Measurements from ENCODE around the gene NDEL1.

NDEL1 gene

DNA sequence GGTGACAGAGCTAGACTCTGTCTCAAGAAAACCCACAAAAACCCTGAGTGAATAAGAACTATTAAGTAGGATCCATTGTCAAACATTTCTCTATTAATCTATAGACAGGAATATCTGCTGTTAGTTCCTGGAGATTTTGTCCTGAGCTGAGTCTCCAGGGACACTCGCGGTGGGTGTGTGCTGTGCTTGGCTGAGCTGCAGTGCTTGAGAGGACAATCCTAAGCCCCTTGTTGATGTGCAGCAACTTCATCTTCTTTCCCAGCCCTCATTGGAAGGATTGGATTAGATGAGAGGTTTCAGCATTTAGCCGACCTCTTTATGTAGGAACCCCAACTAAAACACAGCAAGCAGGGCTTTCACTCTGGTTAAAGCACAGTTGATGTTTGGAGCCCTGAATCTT, 33.3 kb downstream of the NDEL1 start:
- Histone ChIP-seq H3F3A (ENCODE audit: insufficient read depth) (no peaks in the 10 kb centered on the region), H3K36me3 (ENCODE audit: low read length) (no peaks in the 10 kb centered on the region)

DNA sequence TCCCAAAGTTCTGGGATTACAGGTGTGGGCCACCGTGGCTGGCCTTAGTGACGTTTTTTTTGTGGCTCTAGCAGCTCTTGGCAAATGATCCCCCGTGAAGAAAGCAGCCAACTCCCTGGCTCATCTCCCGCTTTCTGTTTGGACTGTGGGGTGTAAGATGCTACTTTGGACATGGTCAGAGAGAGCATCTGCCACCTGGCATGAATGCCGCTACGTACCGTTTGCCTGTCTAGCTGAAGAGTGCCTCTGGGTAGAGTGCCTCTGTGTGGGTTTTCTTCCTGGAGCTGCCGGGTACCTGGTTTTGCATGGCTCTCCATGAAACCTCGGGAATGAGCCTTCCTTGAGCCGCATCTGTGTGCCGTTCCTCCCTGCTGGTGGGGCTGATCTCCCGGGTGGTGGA, 34.3 kb downstream of the NDEL1 start:
- no peak for TF ChIP-seq EZH2phosphoT487 (conservative IDR thresholded peaks at IDR 0.05; ENCODE audit: low read length)
- TF ChIP-seq, protein P1, sequence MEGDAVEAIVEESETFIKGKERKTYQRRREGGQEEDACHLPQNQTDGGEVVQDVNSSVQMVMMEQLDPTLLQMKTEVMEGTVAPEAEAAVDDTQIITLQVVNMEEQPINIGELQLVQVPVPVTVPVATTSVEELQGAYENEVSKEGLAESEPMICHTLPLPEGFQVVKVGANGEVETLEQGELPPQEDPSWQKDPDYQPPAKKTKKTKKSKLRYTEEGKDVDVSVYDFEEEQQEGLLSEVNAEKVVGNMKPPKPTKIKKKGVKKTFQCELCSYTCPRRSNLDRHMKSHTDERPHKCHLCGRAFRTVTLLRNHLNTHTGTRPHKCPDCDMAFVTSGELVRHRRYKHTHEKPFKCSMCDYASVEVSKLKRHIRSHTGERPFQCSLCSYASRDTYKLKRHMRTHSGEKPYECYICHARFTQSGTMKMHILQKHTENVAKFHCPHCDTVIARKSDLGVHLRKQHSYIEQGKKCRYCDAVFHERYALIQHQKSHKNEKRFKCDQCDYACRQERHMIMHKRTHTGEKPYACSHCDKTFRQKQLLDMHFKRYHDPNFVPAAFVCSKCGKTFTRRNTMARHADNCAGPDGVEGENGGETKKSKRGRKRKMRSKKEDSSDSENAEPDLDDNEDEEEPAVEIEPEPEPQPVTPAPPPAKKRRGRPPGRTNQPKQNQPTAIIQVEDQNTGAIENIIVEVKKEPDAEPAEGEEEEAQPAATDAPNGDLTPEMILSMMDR (IDR thresholded peaks at IDR 0.05; ENCODE audit: insufficient read depth, low read length, poor library complexity, severe bottlenecking) = no peak
- H3K4me2 ChIP-seq (ENCODE audit: low read depth, low read length, poor library complexity, severe bottlenecking) = no peak overlapping the region
- no peak overlapping the region for H3K9ac ChIP-seq (ENCODE audit: low read length)
- no peaks in the 10 kb centered on the region for H3K27me3 ChIP-seq (ENCODE audit: low read length)
- H3K27ac ChIP-seq (ENCODE audit: low read depth, low read length) = no peak overlapping the region
- no peaks in the 10 kb centered on the region for H3K36me3 ChIP-seq (ENCODE audit: low read length)
- H2AFZ ChIP-seq (ENCODE audit: low read depth, low read length, severe bottlenecking) = no peak overlapping the region
- H3K79me2 ChIP-seq (ENCODE audit: insufficient read depth, low read length) = no peaks in the 10 kb centered on the region
- H3K9me3 ChIP-seq (ENCODE audit: insufficient read depth, low read length) = no peaks in the 10 kb centered on the region
- no peak overlapping the region for H3K4me3 ChIP-seq (ENCODE audit: insufficient read depth, low read length, poor library complexity, severe bottlenecking)
- H4K20me1 ChIP-seq (ENCODE audit: low read depth, low read length) = no peaks in the 10 kb centered on the region
- H3K9me2 ChIP-seq (replicated peaks; ENCODE audit: insufficient read depth, low read length) = no peaks in the 10 kb centered on the region
- no peaks in the 10 kb centered on the region for H3F3A ChIP-seq (ENCODE audit: insufficient read depth)

More for the DNA sequence above, 33.3 kb downstream of the NDEL1 start:
- Histone ChIP-seq H3K9ac (ENCODE audit: low read length) (no peak overlapping the region), H3K9me2 (replicated peaks; ENCODE audit: insufficient read depth, low read length) (no peaks in the 10 kb centered on the region), H3K9me3 (ENCODE audit: insufficient read depth, low read length) (no peaks in the 10 kb centered on the region), H3K4me3 (ENCODE audit: insufficient read depth, low read length, poor library complexity, severe bottlenecking) (no peak overlapping the region), H3K79me2 (ENCODE audit: insufficient read depth, low read length) (no peaks in the 10 kb centered on the region), H3K27ac (ENCODE audit: low read depth, low read length) (no peak overlapping the region), H3K27me3 (ENCODE audit: low read length) (no peaks in the 10 kb centered on the region), H4K20me1 (ENCODE audit: low read depth, low read length) (no peaks in the 10 kb centered on the region), H3K4me2 (ENCODE audit: low read depth, low read length, poor library complexity, severe bottlenecking) (no peak overlapping the region), H2AFZ (ENCODE audit: low read depth, low read length, severe bottlenecking) (no peak overlapping the region)
- TF ChIP-seq, protein P1 (IDR thresholded peaks at IDR 0.05; ENCODE audit: insufficient read depth, low read length, poor library complexity, severe bottlenecking) = no peak
- TF ChIP-seq EZH2phosphoT487 (conservative IDR thresholded peaks at IDR 0.05; ENCODE audit: low read length) = no peak

DNA sequence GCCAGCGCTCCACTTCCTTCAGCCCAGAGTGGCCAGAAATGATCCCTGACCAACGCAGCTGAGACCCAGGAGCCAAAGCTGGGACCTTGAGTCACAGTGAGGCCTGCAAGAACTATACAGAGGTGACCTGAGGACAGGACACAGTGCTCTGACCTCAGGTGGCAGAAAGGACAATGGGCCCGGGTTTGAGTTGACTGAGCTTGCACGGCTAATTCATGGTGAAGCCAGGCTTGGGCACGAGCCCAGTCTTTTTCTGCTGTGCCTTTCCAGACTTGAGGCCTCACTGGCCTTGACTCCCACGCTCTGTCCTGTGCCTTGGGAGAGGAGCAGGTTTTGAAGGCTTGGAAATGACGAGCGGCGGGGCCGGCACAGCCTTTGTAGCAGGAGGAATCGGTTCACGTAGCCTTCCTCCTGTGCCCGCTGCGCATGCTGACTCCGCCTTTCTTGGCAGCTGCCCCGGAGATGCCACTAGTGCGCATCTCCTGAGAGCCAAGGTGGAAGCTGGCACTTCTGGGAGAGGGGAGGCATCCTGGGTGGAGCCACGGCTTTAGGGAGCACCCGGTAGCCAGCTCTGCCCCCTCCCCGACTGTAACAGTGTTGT, 34.9 kb downstream of the NDEL1 start:
- Histone ChIP-seq H3K36me3 (ENCODE audit: low read length) (no peaks in the 10 kb centered on the region), H3K9ac (ENCODE audit: low read length) (no peak overlapping the region), H3K4me2 (ENCODE audit: low read depth, low read length, poor library complexity, severe bottlenecking) (no peak overlapping the region), H4K20me1 (ENCODE audit: low read depth, low read length) (no peaks in the 10 kb centered on the region), H3K9me3 (ENCODE audit: insufficient read depth, low read length) (no peaks in the 10 kb centered on the region), H3K27me3 (ENCODE audit: low read length) (no peaks in the 10 kb centered on the region), H3K79me2 (ENCODE audit: insufficient read depth, low read length) (no peaks in the 10 kb centered on the region), H3K27ac (ENCODE audit: low read depth, low read length) (no peak overlapping the region), H3F3A (ENCODE audit: insufficient read depth) (no peaks in the 10 kb centered on the region), H3K4me3 (ENCODE audit: insufficient read depth, low read length, poor library complexity, severe bottlenecking) (no peak overlapping the region), H3K9me2 (replicated peaks; ENCODE audit: insufficient read depth, low read length) (no peaks in the 10 kb centered on the region), H2AFZ (ENCODE audit: low read depth, low read length, severe bottlenecking) (no peak overlapping the region)
- TF ChIP-seq, protein P1 (IDR thresholded peaks at IDR 0.05; ENCODE audit: insufficient read depth, low read length, poor library complexity, severe bottlenecking) = no peak
- no peak for TF ChIP-seq EZH2phosphoT487 (conservative IDR thresholded peaks at IDR 0.05; ENCODE audit: low read length)

All from SU-DHL-6 (cell line).